Hepatocyte (in vitro differentiated cells): Measurements from ENCODE around the gene FTCD. TPM values are rescaled to one million over a fixed set of nuclear protein-coding genes. Genes with fewer than 3 reads are reported as not detected.

Experiments used
- DNase-seq: peaks from one replicate; pipeline ENCODE4 v3.0.0-alpha.2; 2016; ENCODE audit warnings: low spot score
- H2AFZ ChIP-seq: fragments of 200-600 bp; sonication (generic); 2 replicates; pipeline ENCODE4 v1.6.0; 2016; ENCODE audit warnings: antibody characterized with exemption, mild to moderate bottlenecking
- H3K27ac ChIP-seq: fragments of 200-600 bp; sonication (generic); 2 replicates; pipeline ENCODE4 v1.5.1; 2016; ENCODE audit warnings: mild to moderate bottlenecking
- H3K27me3 ChIP-seq: fragments of 200-600 bp; sonication (generic); 2 replicates; pipeline ENCODE4 v1.6.1; 2016
- H3K36me3 ChIP-seq: fragments of 200-600 bp; sonication (generic); replicated peaks from 2 replicates; pipeline ENCODE4 v1.5.1; 2016; ENCODE audit warnings: low read depth; ENCODE audit not compliant: insufficient read depth
- H3K4me1 ChIP-seq: fragments of 200-600 bp; sonication (generic); 2 replicates; pipeline ENCODE4 v1.5.1; 2016; ENCODE audit warnings: mild to moderate bottlenecking, moderate library complexity; ENCODE audit not compliant: insufficient read depth
- H3K4me2 ChIP-seq: fragments of 200-600 bp; sonication (generic); 2 replicates; pipeline ENCODE4 v1.6.0; 2016
- H3K4me3 ChIP-seq: fragments of 200-600 bp; sonication (generic); 2 replicates; pipeline ENCODE4 v1.5.1; 2016; ENCODE audit warnings: mild to moderate bottlenecking
- H3K79me2 ChIP-seq: fragments of 200-600 bp; sonication (generic); 2 replicates; pipeline ENCODE4 v1.6.0; 2017; ENCODE audit warnings: mild to moderate bottlenecking
- H3K9me2 ChIP-seq: fragments of 200-600 bp; sonication (generic); replicated peaks from 2 replicates; pipeline ENCODE4 v1.6.0; 2017; ENCODE audit warnings: mild to moderate bottlenecking; ENCODE audit not compliant: insufficient read depth
- H3K9me3 ChIP-seq: fragments of 200-600 bp; sonication (generic); 2 replicates; pipeline ENCODE4 v1.5.1; 2016; ENCODE audit warnings: low read depth, mild to moderate bottlenecking
- H4K20me1 ChIP-seq: fragments of 200-600 bp; sonication (generic); 2 replicates; pipeline ENCODE4 v1.6.0; 2016; ENCODE audit warnings: mild to moderate bottlenecking; ENCODE audit not compliant: insufficient read depth, poor library complexity, severe bottlenecking
- CTCF ChIP-seq: fragments of 200-600 bp; sonication (generic); IDR thresholded peaks from 2 replicates; pipeline ENCODE4 v1.5.1; 2016; ENCODE audit warnings: antibody characterized with exemption, mild to moderate bottlenecking; ENCODE audit not compliant: poor library complexity
- EZH2 ChIP-seq: fragments of 200-600 bp; sonication (generic); IDR thresholded peaks from 2 replicates; pipeline ENCODE4 v1.6.1; 2016; ENCODE audit warnings: antibody characterized with exemption, mild to moderate bottlenecking, borderline replicate concordance
- EZH2phosphoT487 ChIP-seq: fragments of 200-600 bp; sonication (generic); IDR thresholded peaks from one replicate; pipeline ENCODE4 v1.6.1; 2018; ENCODE audit warnings: antibody characterized with exemption, mild to moderate bottlenecking, low read depth, moderate library complexity; ENCODE audit not compliant: unreplicated experiment, severe bottlenecking
- WGBS: methylation state at CpG from one replicate; pipeline ENCODE4 v1.1.6; 2016; ENCODE audit warnings: low lambda C conversion rate; ENCODE audit errors: missing lambda C conversion rate; 5-methylcytosine and 5-hydroxymethylcytosine counted together
- polyA plus RNA-seq: library from polyadenylated mRNA; unstranded; fragments of >200 nt; fragmentation: Nextera tagmentation; extraction: Ambion mirVana; gene quantifications from 2 replicates; pipeline ENCODE4 v1.2.1, GENCODE V29; 2016
- total RNA-seq: library from RNA; depleted of rRNA; stranded (reverse); fragments of >200 nt; gene quantifications from 2 replicates; pipeline ENCODE4 v1.2.3, GENCODE V29; 2014

FTCD gene
- total and polyA plus RNA-seq, 2 experiments from 2014 or later, result 27.5 to 76.8 TPM

GRCh38 chr21:46187261-46187660, 31.9 kb upstream of the FTCD start:
- Histone ChIP-seq H4K20me1 (no peaks in the 10 kb centered on the region), H3K4me2 (no peak overlapping the region), H3K79me2 (no peaks in the 10 kb centered on the region), H3K9me2 (no peaks in the 10 kb centered on the region), H3K27me3 (no peaks in the 10 kb centered on the region), H2AFZ (no peak overlapping the region), H3K4me1 (peaks cover 16% of the 10 kb centered on the region), H3K27ac (no peak overlapping the region), H3K36me3 (no peaks in the 10 kb centered on the region), H3K4me3 (no peak overlapping the region), H3K9me3 (no peaks in the 10 kb centered on the region)
- no peak for DNase-seq
- 95% methylated on average over 8 of the region's 8 CpGs for WGBS
- no peak for TF ChIP-seq CTCF
- no peak for TF ChIP-seq EZH2phosphoT487
- no peak for TF ChIP-seq EZH2

- H3K4me2 ChIP-seq, result peak overlapping the region; percentile 88
- H3K4me1 ChIP-seq, result peaks cover 16% of the 10 kb centered on the region
- peak overlapping the region; percentile 93 for H3K27ac ChIP-seq
- no peaks in the 10 kb centered on the region for H4K20me1 ChIP-seq
- WGBS, result 93% methylated on average over 7 of the region's 7 CpGs
- no peaks in the 10 kb centered on the region for H3K27me3 ChIP-seq
- no peaks in the 10 kb centered on the region for H3K9me3 ChIP-seq
- DNase-seq, result no peak
- TF ChIP-seq EZH2 (no peak), CTCF (no peak), EZH2phosphoT487 (no peak)
- H3K36me3 ChIP-seq, result no peaks in the 10 kb centered on the region
- H3K4me3 ChIP-seq, result no peak overlapping the region
- H3K9me2 ChIP-seq, result no peaks in the 10 kb centered on the region
- peak overlapping the region; percentile 9 for H2AFZ ChIP-seq
- no peaks in the 10 kb centered on the region for H3K79me2 ChIP-seq
Measured at GRCh38 chr21:46185716-46186115, 30.3 kb upstream of the FTCD start.

- H2AFZ ChIP-seq, result peak overlapping the region; percentile 35
- peak overlapping the region; percentile 51 for H3K4me3 ChIP-seq
- no peaks in the 10 kb centered on the region for H4K20me1 ChIP-seq
- peak overlapping the region; percentile 88 for H3K4me2 ChIP-seq
- H3K9me2 ChIP-seq, result no peaks in the 10 kb centered on the region
- peak; percentile 89 for DNase-seq
- peak overlapping the region; percentile 93 for H3K27ac ChIP-seq
- peaks cover 13% of the 10 kb centered on the region for H3K4me1 ChIP-seq
- H3K79me2 ChIP-seq, result no peaks in the 10 kb centered on the region
- no peaks in the 10 kb centered on the region for H3K9me3 ChIP-seq
- 17% methylated on average over 28 of the region's 30 CpGs for WGBS
- H3K27me3 ChIP-seq, result no peaks in the 10 kb centered on the region
- TF ChIP-seq EZH2 (no peak), CTCF (no peak), EZH2phosphoT487 (no peak)
- no peaks in the 10 kb centered on the region for H3K36me3 ChIP-seq
Measured at GRCh38 chr21:46184625-46185555, 29.5 kb upstream of the FTCD start.
